CD4-positive, alpha-beta memory T cell (primary cell): ENCODE data around the gene KCNIP4. TPM values are rescaled to one million over a fixed set of nuclear protein-coding genes. Genes with fewer than 3 reads are reported as not detected.
"Not testable (repeated sequence)": the region's sequence is repeated elsewhere in the genome, so short reads cannot be mapped to it uniquely, and the experiment has no call there.

Source experiments
- CTCF ChIA-PET: fragments of 350-600 bp; sonication (Branson Sonifier 250); formaldehyde crosslinking; loops from one replicate; lab custom pipeline; 2021; ENCODE audit warnings: inconsistent platforms; ENCODE audit not compliant: partially characterized antibody; lab: Charles Lee
- POLR2A ChIA-PET: fragments of 350-600 bp; sonication (Branson Sonifier 250); formaldehyde crosslinking; loops from one replicate; lab custom pipeline; 2021; ENCODE audit not compliant: partially characterized antibody; lab: Charles Lee
- DNase-seq, 5 donors: peaks; one replicate each; pipeline versions ENCODE4 v3.0.0 to v3.0.0-alpha.2; 2020 to 2022; ENCODE audit warnings: mixed read lengths in 1 of 5
- H3K27ac ChIP-seq: one replicate; pipeline ENCODE4 v1.7.0; 2013; ENCODE audit warnings: low read depth, low read length
- H3K27me3 ChIP-seq: 2 replicates; pipeline ENCODE4 v1.7.0; 2013; ENCODE audit warnings: mild to moderate bottlenecking, low read length, moderate library complexity; ENCODE audit not compliant: insufficient read depth
- H3K36me3 ChIP-seq: 2 replicates; pipeline ENCODE4 v1.7.0; 2013; ENCODE audit warnings: mild to moderate bottlenecking, low read length, moderate library complexity; ENCODE audit not compliant: insufficient read depth
- H3K4me1 ChIP-seq: 2 replicates; pipeline ENCODE4 v1.7.0; 2013; ENCODE audit warnings: mild to moderate bottlenecking, low read length, moderate library complexity; ENCODE audit not compliant: insufficient read depth
- H3K4me3 ChIP-seq, 2 donors: one replicate each; pipeline ENCODE4 v1.7.0; 2013; ENCODE audit warnings: low read length in 2 of 2, mild to moderate bottlenecking in 1 of 2
- H3K9me3 ChIP-seq, 2 donors: one replicate each; pipeline ENCODE4 v1.7.0; 2013; ENCODE audit warnings: low read length in 2 of 2, control low read depth in 1 of 2; ENCODE audit not compliant: control insufficient read depth in 1 of 2
- H3K27ac Mint-ChIP-seq, 7 donors: one replicate each; pipeline ENCODE4 v1.8.0; 2020 to 2021; ENCODE audit warnings: mixed read lengths in 7 of 7, mild to moderate bottlenecking in 6 of 7, inconsistent platforms in 3 of 7, moderate library complexity in 3 of 7
- H3K27me3 Mint-ChIP-seq, 2 donors: one replicate each; pipeline ENCODE4 v1.8.0; 2020 to 2021; ENCODE audit warnings: mixed read lengths in 2 of 2
- H3K36me3 Mint-ChIP-seq, 2 donors: one replicate each; pipeline ENCODE4 v1.8.0; 2020 to 2021; ENCODE audit warnings: mixed read lengths in 2 of 2, inconsistent platforms in 1 of 2, mild to moderate bottlenecking in 1 of 2
- H3K4me1 Mint-ChIP-seq, 4 donors: one replicate each; pipeline ENCODE4 v1.8.0; 2020 to 2021; ENCODE audit warnings: mixed read lengths in 4 of 4, mild to moderate bottlenecking in 1 of 4
- H3K4me3 Mint-ChIP-seq, 8 donors: one replicate each; pipeline ENCODE4 v1.8.0; 2020 to 2021; ENCODE audit warnings: mixed read lengths in 8 of 8, mild to moderate bottlenecking in 7 of 8, moderate library complexity in 6 of 8, inconsistent platforms in 3 of 8
- H3K9me3 Mint-ChIP-seq, 8 donors: one replicate each; pipeline ENCODE4 v1.8.0; 2020 to 2021; ENCODE audit warnings: mixed read lengths in 8 of 8, mild to moderate bottlenecking in 5 of 8, inconsistent platforms in 3 of 8, moderate library complexity in 1 of 8
- intact Hi-C: fragments of 100-400 bp; cut with micrococcal nuclease; formaldehyde crosslinking; loops from one replicate; pipeline ENCODE4 v1.15.1; 2023
- polyA plus RNA-seq, 2 donors: library from polyadenylated mRNA; unstranded; fragments of 300-500 nt; fragmentation: Illumina TruSeq; gene quantifications; one replicate each; pipeline ENCODE4 v1.2.3, GENCODE V29; 2021
- total RNA-seq, 2 experiments: library from RNA; stranded (reverse); gene quantifications; one replicate each; pipeline ENCODE4 v1.2.3, GENCODE V29; 2021

The KCNIP4 gene
- total and polyA plus RNA-seq, 4 experiments from 2014 or later: 0.11 to 0.26 TPM; not detected in 2

GRCh38 chr4:20754036-20754435 is 1194.5 kb downstream of the KCNIP4 start:
- Histone ChIP-seq H3K9me3 (no peaks in the 10 kb centered on the region), H3K27me3 (no peaks in the 10 kb centered on the region), H3K27ac (no peak overlapping the region), H3K4me3 (no peak overlapping the region), H3K36me3 (no peaks in the 10 kb centered on the region), H3K4me1 (no peaks in the 10 kb centered on the region)
- POLR2A ChIA-PET: no interaction called here
- no peaks in the 10 kb centered on the region for H3K4me1 Mint-ChIP-seq
- intact Hi-C loops: no loop called here
- peaks cover 0 to 2% (median 0%) of the 10 kb centered on the region in 8 donors for H3K9me3 Mint-ChIP-seq
- no peak for DNase-seq
- H3K27me3 Mint-ChIP-seq: no peaks in the 10 kb centered on the region
- H3K4me3 Mint-ChIP-seq: no peak overlapping the region
- CTCF ChIA-PET: no interaction called here
- no peak overlapping the region for H3K27ac Mint-ChIP-seq
- peaks cover 9 to 30% of the 10 kb centered on the region in 2 donors for H3K36me3 Mint-ChIP-seq

GRCh38 chr4:20752641-20753040 is 1195.9 kb downstream of the KCNIP4 start:
- CTCF ChIA-PET: no interaction called here
- no peak overlapping the region for H3K27ac Mint-ChIP-seq
- no peak overlapping the region for H3K27ac ChIP-seq

GRCh38 chr4:20746000-20746399 is 1202.6 kb downstream of the KCNIP4 start:
- H3K27me3 ChIP-seq, H3K27ac Mint-ChIP-seq, H3K27ac ChIP-seq, H3K4me3 ChIP-seq, DNase-seq, H3K36me3 ChIP-seq, H3K9me3 ChIP-seq, POLR2A ChIA-PET, intact Hi-C loops, H3K4me3 Mint-ChIP-seq, CTCF ChIA-PET, H3K4me1 Mint-ChIP-seq, H3K4me1 ChIP-seq, H3K27me3 Mint-ChIP-seq: not testable (repeated sequence)
- Mint-ChIP-seq H3K36me3 (peaks cover 9 to 29% of the 10 kb centered on the region in 2 donors), H3K9me3 (peaks cover 7 to 32% (median 27%) of the 10 kb centered on the region in 8 donors)

More at GRCh38 chr4:20752641-20753040, 1195.9 kb downstream of the KCNIP4 start:
- no peak for DNase-seq
- Histone ChIP-seq H3K4me1 (no peaks in the 10 kb centered on the region), H3K9me3 (no peaks in the 10 kb centered on the region), H3K27me3 (no peaks in the 10 kb centered on the region), H3K4me3 (no peak overlapping the region), H3K36me3 (no peaks in the 10 kb centered on the region)
- Mint-ChIP-seq H3K27me3 (no peaks in the 10 kb centered on the region), H3K4me1 (no peaks in the 10 kb centered on the region), H3K4me3 (no peak overlapping the region), H3K9me3 (peaks cover 0 to 2% (median 0%) of the 10 kb centered on the region in 8 donors), H3K36me3 (peaks cover 12 to 30% of the 10 kb centered on the region in 2 donors)
- POLR2A ChIA-PET: no interaction called here
- intact Hi-C loops: no loop called here

- Histone ChIP-seq H3K36me3 (peaks cover 4% of the 10 kb centered on the region), H3K9me3 (no peaks in the 10 kb centered on the region), H3K27me3 (no peaks in the 10 kb centered on the region), H3K27ac (no peak overlapping the region), H3K4me3 (no peak overlapping the region), H3K4me1 (no peaks in the 10 kb centered on the region)
- Mint-ChIP-seq H3K27me3 (no peaks in the 10 kb centered on the region), H3K27ac (no peak overlapping the region), H3K36me3 (peaks cover 55 to 78% of the 10 kb centered on the region in 2 donors), H3K4me3 (no peak overlapping the region), H3K9me3 (peaks cover 9 to 46% (median 34%) of the 10 kb centered on the region in 8 donors), H3K4me1 (peaks cover 0 to 4% (median 1%) of the 10 kb centered on the region in 4 donors)
- POLR2A ChIA-PET: no interaction called here
- DNase-seq: no peak
- intact Hi-C loops: no loop called here
- CTCF ChIA-PET: no interaction called here
These were observed 1212.6 kb downstream of the KCNIP4 start for GRCh38 chr4:20735931-20736330.

GRCh38 chr4:20724915-20725314 is 1223.7 kb downstream of the KCNIP4 start:
- Histone ChIP-seq H3K4me3 (no peak overlapping the region), H3K9me3 (no peaks in the 10 kb centered on the region), H3K4me1 (no peaks in the 10 kb centered on the region), H3K27ac (no peak overlapping the region), H3K27me3 (no peaks in the 10 kb centered on the region), H3K36me3 (peaks cover 12% of the 10 kb centered on the region)
- H3K36me3 Mint-ChIP-seq: peaks cover 66 to 72% of the 10 kb centered on the region in 2 donors
- ChIA-PET POLR2A (no interaction called here), CTCF (no interaction called here)
- H3K4me3 Mint-ChIP-seq: no peak overlapping the region
- H3K9me3 Mint-ChIP-seq: peaks cover 0 to 13% (median 9%) of the 10 kb centered on the region in 8 donors
- peak overlapping the region in 1 of 7 donors; percentile 29 for H3K27ac Mint-ChIP-seq
- H3K27me3 Mint-ChIP-seq: no peaks in the 10 kb centered on the region
- DNase-seq: no peak
- no peaks in the 10 kb centered on the region for H3K4me1 Mint-ChIP-seq
- intact Hi-C loops: no loop called here

- H3K27me3 Mint-ChIP-seq: no peaks in the 10 kb centered on the region
- ChIA-PET POLR2A (no interaction called here), CTCF (no interaction called here)
- DNase-seq: no peak
- H3K4me1 Mint-ChIP-seq: peaks cover 0 to 4% (median 0%) of the 10 kb centered on the region in 4 donors
- H3K27ac Mint-ChIP-seq: no peak overlapping the region
- Histone ChIP-seq H3K27ac (no peak overlapping the region), H3K36me3 (peaks cover 8% of the 10 kb centered on the region), H3K27me3 (no peaks in the 10 kb centered on the region), H3K4me1 (no peaks in the 10 kb centered on the region), H3K9me3 (no peaks in the 10 kb centered on the region), H3K4me3 (no peak overlapping the region)
- no peak overlapping the region for H3K4me3 Mint-ChIP-seq
- peaks cover 2 to 14% (median 10%) of the 10 kb centered on the region in 8 donors for H3K9me3 Mint-ChIP-seq
- H3K36me3 Mint-ChIP-seq: peaks cover 69 to 78% of the 10 kb centered on the region in 2 donors
- intact Hi-C loops: no loop called here
These were observed 1225.1 kb downstream of the KCNIP4 start for GRCh38 chr4:20723463-20723862.

- peaks cover 8% of the 10 kb centered on the region for H3K36me3 ChIP-seq
- H3K27me3 Mint-ChIP-seq: no peaks in the 10 kb centered on the region
- H3K27ac ChIP-seq: no peak overlapping the region
- H3K4me3 Mint-ChIP-seq: no peak overlapping the region
- ChIA-PET POLR2A (no interaction called here), CTCF (no interaction called here)
- H3K27me3 ChIP-seq: no peaks in the 10 kb centered on the region
- H3K4me1 ChIP-seq: no peaks in the 10 kb centered on the region
- intact Hi-C loops: no loop called here
- H3K36me3 Mint-ChIP-seq: peaks cover 74 to 82% of the 10 kb centered on the region in 2 donors
- no peak overlapping the region for H3K4me3 ChIP-seq
- no peak for DNase-seq
- peaks cover 0 to 4% (median 0%) of the 10 kb centered on the region in 4 donors for H3K4me1 Mint-ChIP-seq
- H3K9me3 ChIP-seq: no peaks in the 10 kb centered on the region
- H3K9me3 Mint-ChIP-seq: peaks cover 2 to 14% (median 10%) of the 10 kb centered on the region in 8 donors
- H3K27ac Mint-ChIP-seq: no peak overlapping the region
These were observed 1225.6 kb downstream of the KCNIP4 start for GRCh38 chr4:20723019-20723418.
